GM19240 (cell line): ENCODE data around the gene OSBPL2.

Experiments
- DNase-seq: peaks from one replicate; pipeline ENCODE4 v3.0.0; 2011; ENCODE audit warnings: low spot score; ENCODE audit not compliant: insufficient read length

The OSBPL2 gene

GRCh38 chr20:62323146-62323979 lies 85.0 kb downstream of the OSBPL2 start:
- DNase-seq = no peak

- no peak for DNase-seq
These were observed 85.9 kb downstream of the OSBPL2 start for GRCh38 chr20:62323980-62324906.

DNA sequence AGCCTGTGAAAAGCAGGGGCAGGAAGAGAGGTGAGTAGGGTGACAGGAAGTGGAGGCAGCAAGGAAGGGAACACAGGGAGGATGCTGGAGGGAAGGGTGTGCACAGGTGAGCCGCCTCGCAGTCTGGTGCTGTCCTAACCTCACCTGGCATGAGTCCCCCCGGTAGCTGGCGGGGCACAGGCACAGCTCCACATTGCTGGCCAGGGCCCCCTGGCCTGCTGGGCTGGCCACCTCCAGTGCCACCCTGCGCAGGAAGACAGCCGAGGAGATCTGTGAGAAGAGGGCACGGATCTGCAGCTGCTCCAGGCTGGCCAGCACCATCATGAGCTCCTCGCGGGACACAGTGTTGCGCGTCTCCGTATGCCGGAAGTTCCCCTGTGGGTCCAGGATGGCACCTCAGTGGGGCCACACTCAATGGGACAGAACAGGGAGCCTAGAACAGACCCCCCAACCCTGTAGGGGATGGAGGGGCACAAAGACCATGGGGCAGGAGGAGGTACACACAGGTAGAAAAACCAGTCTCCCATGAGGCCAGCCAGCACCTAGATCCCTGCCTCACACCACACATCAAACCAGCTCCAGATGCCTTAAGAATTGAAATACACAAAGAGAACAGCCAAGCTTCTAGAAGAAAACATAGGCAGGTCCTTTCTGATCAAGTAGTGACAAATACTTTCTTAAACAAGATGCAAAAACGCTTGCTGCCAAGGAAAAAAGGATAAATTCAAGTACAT lies 87.0 kb downstream of the OSBPL2 start:
- DNase-seq = no peak

GRCh38 chr20:62326559-62326958 lies 88.2 kb downstream of the OSBPL2 start:
- DNase-seq = no peak

DNA sequence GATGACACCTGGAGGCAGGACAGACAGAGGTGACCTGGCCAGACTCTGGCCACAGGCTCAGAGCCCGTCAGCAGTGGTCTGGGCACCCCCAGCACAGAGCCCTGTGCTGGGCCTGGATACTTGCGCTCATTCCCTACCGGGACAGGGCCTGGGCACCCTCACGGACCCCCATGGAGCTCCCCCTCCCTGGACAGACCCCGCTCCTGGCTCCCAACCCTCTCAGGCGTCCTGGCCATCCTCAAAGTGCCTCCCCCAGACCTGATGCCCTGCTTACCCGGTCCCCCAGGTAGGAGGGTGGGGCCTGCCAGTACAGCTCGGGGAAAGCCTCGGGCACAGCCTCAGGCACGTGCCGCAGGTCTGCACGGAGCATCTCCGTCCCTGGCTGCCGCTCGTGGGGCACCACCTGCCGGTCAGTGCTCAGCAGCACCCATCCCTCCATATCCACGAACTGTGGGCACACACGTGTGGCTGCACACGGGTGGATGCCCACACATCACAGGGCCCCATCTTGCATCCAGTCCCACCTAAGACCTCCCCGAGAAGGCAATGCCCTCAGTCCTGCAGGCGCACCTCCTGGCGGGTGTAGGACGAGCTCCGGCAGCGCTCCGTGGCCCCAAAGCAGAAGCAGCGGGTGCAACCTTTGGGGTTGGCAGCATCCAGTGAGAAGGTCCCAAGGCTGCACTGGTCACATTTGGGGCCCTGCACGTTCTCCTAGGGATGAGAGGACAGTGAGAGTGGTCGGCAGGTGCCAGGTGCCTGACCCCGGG lies 88.8 kb downstream of the OSBPL2 start:
- DNase-seq = no peak

DNA sequence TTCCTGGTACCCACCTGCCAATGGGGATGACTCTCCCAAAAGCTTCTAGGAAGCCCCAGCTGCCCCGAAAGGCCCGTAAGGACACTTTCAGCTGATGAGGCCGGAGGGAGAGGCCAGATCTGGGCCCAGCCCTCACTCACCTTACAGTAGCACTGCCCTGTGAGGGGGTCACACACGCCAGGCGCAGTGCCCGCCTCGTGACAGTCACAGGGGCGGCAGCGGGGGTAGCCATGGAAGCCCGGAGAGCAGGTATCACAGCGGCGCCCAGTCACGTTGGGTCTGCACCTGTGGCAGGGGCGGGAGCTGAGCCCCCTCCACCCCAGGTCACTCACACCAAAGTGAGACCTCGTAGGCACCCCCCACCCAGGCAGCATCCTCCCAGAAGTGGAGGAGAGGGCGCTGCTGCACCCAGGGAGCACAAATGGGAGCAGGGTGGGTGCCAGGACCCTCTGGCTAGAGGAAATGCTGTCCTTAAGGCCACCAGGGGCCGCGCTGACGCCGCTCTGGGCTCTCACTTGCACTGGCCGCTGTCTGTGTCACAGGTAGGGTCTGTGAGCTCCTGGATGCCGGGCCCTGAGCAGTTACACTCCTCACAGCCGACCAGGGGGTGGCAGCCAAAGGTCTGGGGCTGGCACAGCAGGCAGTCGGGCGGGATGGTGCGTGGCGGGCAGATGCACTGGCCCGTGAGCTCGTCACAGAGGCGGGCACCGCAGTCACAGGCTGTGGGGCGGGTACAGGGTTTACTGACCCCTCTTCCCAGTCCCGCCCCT lies 89.6 kb downstream of the OSBPL2 start:
- DNase-seq = no peak

DNA sequence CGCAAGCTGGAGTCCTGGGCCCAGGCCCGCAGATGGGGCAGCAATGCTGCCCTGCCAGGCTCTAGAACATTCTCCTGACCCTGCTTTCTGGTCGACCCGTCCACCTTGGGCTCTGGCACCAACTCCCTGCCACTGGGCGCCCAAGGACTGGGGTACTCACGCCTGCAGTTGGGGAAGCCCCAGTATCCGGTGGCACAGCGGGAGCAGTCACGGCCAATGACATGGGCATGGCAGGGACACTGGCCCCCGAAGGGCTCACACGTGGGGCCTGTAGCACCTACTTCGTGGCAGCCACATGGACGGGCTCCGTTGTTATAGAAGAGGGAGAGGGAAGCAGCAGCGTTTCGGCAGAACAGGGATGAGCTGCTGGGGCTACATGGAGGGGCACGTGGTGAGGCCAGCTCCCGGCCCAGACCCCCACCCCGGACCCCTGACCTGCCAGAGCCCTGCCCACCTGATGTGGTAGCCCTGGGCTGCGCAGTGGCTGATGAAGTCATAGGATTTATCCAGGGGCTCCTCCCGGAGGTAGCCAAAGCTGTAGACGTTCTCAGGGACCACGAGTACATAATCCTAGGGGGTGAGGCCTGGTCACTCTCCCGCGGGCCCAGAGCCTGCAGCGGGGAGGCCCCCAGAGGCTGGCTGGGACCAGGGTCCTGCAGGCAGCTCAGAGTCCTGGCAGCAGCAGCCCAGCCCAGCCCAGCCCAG lies 90.5 kb downstream of the OSBPL2 start:
- DNase-seq = no peak

DNA sequence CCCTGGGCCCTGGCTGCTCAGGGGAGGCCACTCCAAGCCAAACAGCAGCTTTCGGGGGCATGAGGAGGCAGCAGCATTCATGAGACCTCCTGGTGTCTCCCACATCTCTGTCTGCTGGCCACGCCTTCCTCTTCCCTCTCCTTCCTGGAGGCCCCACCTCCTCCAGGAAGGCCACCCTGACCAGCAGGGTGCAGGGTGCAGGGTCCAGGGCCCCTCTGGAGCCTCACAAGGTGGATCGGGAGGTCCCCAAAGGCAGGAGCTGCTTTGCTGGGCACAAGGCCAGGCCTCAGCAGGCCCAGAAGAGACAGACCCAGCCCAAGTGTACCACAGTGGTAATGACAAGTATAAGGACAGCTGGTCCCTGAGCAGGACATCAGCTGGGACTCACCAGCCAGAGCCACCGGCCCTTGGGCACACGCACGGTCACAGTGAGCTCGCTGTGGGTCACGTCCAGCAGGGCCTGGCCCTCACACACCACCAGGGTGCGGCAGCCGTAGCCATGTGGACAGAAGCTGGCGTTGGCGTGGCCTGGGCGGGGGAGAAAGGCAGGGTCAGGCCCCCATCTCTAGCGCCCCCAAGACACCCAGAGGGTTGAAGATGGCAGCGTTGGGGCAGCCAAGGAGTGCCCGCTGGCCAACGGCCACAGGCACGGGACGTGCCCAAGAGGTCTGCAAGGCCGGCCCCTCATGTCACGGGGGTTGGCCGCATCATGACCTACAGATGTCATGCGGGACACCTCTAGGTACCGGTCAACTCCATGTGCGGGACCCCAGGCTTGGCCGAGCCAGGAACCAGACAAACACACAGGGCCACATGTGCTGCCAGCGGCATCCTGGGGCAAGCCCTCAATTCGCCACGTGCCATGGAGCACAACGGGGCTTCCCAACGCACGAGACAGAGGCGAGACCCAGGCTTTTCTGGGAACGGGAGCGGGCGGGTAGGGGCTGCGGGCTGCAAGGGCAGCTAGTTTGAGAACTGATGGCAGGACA lies 91.4 kb downstream of the OSBPL2 start:
- DNase-seq = no peak

GRCh38 chr20:62330576-62331317 lies 92.4 kb downstream of the OSBPL2 start:
- DNase-seq = no peak

DNA sequence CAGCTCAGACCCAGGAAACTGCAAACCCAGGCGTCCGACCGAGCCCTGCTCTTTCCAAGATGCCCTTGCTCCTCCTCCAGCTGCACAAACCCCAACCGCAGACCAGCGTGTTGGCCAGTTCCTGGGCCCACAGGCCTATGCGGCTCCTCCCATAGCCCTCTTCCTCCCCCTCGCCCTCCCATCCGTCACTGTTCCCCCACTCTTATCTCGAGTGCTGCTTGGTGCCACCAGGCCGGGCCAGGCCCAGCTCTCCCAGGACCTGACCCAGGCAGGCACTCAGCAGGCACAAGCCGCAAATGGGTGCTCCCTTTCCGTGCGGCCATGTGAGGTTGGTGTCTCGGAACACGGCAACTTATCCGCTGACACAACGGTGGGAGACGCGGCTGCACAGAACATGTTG lies 93.0 kb downstream of the OSBPL2 start:
- no peak for DNase-seq

- no peak for DNase-seq
These were observed 94.1 kb downstream of the OSBPL2 start for GRCh38 chr20:62332421-62332820.

DNA sequence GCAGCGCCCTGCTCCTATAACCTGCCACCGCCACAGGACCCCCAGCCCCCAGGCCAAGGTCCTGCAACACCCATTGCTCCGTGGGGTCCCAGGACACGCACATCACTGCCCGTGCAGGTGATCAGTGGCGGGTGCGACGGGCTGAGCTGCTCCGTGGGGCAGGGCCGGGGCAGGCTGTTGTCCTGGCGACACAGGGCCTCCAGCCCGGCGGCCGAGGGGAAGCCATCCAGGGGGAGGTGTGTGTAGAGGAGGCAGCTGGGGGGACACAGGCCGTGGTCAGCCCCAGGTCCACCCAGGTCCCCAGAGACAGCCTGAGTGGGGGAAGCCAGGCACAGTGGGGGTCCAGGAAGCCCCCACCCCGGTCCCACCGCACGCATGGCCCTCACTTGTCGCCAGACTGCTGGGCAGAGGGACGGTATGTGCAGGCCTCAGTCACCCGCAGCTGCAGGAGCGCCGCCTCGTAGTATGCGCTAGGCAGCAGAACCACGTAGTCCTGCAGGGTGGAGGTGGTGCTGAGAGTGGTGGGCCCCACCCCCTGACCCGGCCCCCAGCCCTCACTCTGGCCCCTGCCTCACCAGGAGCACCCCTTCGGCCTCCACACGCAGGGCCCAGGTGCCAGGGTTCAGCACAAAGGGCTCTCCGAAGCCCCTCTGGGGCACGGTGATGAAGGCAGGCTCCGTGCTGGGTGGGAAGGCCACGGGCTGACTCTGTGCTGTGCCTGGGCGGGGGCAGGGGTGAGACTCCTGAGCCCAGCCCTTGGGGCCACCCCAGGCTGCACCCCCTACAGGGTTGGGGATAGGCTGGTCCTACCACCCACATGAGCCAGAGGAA lies 94.9 kb downstream of the OSBPL2 start:
- DNase-seq = no peak

GRCh38 chr20:62333820-62334595 lies 95.7 kb downstream of the OSBPL2 start:
- DNase-seq = no peak

- DNase-seq = no peak
These were observed 96.6 kb downstream of the OSBPL2 start for GRCh38 chr20:62334881-62335280.

DNA sequence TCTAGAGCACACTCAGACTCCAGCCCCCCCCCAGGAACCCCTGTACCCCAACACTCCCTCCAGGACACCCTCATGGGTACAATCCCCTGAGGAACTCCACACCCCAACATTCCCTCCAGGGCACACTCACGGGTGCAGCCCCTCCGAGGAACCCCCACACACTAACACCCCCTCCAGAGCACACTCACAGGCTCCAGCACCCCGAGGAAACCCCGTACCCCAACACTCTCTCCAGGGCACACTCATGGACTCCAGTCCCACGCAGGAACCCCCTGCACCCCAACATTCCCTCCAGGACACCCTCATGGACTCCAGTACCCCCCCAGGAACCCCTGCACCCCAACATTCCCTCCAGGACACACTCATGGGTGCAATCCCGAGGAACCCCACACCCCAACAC lies 97.2 kb downstream of the OSBPL2 start:
- DNase-seq = no peak

DNA sequence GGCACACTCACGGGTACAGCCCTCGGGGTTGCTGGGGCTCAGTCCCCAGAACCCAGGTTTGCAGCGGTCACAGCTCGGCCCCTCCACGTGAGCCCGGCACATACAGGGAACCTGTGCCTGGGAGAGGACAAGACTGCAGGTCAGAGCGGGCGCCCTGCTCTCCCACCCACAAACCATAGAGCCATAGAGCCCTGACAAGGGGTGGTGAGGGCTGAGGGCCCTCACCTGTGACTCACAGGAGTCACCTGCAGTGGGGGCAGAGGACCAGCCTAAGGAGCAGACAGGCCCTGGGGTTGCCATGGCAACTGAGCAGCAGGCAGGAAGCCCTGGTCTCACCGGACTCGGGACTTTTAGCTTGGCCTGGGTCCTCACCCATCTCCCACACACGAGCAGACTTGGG lies 98.0 kb downstream of the OSBPL2 start:
- no peak for DNase-seq
